Breast epithelium (tissue), 3 donors: ENCODE results near the gene BAZ2B.

Experiments used
- POLR2A ChIP-seq: fragments of 450-650 bp; IDR thresholded peaks from one replicate; pipeline ENCODE4 v1.6.1; 2016; ENCODE audit warnings: antibody characterized with exemption, mild to moderate bottlenecking, moderate library complexity
- POLR2AphosphoS5 ChIP-seq, 3 donors: sonication (generic); formaldehyde crosslinking; IDR thresholded peaks; one replicate each; pipeline ENCODE4 v1.6.1; 2017; ENCODE audit warnings: antibody characterized with exemption in 3 of 3
- TF ChIP-seq, protein P1 (sequence below), 3 donors: fragments of 450-650 bp; IDR thresholded peaks; one replicate each; pipeline ENCODE4 v1.5.1; 2016 to 2017; ENCODE audit warnings: antibody characterized with exemption in 3 of 3, mild to moderate bottlenecking in 3 of 3, moderate library complexity in 3 of 3

DNA sequence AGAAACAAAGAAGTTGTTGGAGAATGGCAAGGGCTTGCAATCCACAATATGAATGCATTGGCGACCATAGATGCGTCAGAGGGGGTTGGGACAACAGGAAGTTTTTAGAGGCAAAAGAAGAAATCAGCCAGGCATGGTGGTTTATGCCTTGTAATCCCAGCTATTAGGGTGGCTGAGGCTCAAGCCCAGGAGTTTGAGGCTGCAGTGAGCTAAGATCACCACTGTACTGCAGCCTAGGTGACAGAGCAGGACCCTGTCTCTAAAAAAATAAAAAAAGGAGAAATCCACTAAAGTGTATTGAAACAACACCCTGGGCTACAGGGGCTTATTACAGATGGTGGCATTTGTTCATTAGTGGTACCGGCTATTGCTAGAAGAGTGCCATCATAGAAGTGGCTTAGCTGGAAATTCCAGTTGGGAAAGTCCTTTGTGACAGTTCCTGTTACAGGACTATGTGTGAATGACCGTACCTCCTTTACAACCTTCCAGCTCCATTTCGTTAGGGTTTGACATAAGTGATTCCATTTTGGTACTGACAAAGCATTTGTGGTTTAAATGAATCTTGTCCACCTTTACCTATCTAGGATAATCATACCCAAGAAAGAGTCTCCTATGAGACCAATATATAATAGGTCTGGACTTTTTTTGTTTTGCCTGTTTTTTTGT, 319.2 kb downstream of the BAZ2B start:
- TF ChIP-seq, protein P1, sequence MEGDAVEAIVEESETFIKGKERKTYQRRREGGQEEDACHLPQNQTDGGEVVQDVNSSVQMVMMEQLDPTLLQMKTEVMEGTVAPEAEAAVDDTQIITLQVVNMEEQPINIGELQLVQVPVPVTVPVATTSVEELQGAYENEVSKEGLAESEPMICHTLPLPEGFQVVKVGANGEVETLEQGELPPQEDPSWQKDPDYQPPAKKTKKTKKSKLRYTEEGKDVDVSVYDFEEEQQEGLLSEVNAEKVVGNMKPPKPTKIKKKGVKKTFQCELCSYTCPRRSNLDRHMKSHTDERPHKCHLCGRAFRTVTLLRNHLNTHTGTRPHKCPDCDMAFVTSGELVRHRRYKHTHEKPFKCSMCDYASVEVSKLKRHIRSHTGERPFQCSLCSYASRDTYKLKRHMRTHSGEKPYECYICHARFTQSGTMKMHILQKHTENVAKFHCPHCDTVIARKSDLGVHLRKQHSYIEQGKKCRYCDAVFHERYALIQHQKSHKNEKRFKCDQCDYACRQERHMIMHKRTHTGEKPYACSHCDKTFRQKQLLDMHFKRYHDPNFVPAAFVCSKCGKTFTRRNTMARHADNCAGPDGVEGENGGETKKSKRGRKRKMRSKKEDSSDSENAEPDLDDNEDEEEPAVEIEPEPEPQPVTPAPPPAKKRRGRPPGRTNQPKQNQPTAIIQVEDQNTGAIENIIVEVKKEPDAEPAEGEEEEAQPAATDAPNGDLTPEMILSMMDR (IDR thresholded peaks at IDR 0.05), result no peak
- TF ChIP-seq POLR2A (no peak), POLR2AphosphoS5 (IDR thresholded peaks at IDR 0.05) (no peak)
